HepG2 (cell line): Measurements from ENCODE around the gene DDX31. TPM values are rescaled to one million over a fixed set of nuclear protein-coding genes. Genes with fewer than 3 reads are reported as not detected.
A peak's percentile ranks its signal among the peaks of the same experiment; 100 is the strongest.

Source experiments
- ATAC-seq: fragments of 200-7000 bp; cut with Tn5 transposase; 3 replicates; pipeline ENCODE4 v1.9.1; 2020; ENCODE audit warnings: mild to moderate bottlenecking, moderate library complexity
- BruUV-seq: library from RNA; stranded (reverse); fragments of 400-500 nt; replicated peaks from 2 replicates; lab custom pipeline; 2021; lab: Mats Ljungman, UMichigan
- CTCF ChIA-PET: fragments of 300-600 bp; formaldehyde crosslinking; extraction: SDS; loops from one replicate; lab custom pipeline; 2021; ENCODE audit warnings: low total read pairs, inconsistent platforms, low intra/inter-chr PET ratio; lab: Yijun Ruan, JAX
- POLR2A ChIA-PET: fragments of 350-600 bp; sonication (Branson Sonifier 250); formaldehyde crosslinking; loops from one replicate; lab custom pipeline; 2020; ENCODE audit warnings: antibody characterized with exemption, inconsistent platforms; lab: Yijun Ruan, JAX
- DNase-seq: peaks from one replicate; pipeline ENCODE4 v3.0.0-alpha.2; 2015; ENCODE audit warnings: low spot score
- FAIRE-seq: peaks from 3 replicates; lab custom pipeline; 2011; peaks lifted over from hg19 to GRCh38; lab: Jason Lieb, UNC
- H2AFZ ChIP-seq: one replicate; pipeline ENCODE4 v1.6.1; 2011; ENCODE audit warnings: low read length, inconsistent platforms
- H3K27ac ChIP-seq: fragments of 300-600 bp; 3 replicates; pipeline ENCODE4 v1.8.0; 2011; ENCODE audit warnings: mixed run types, mild to moderate bottlenecking, mixed read lengths, low read length, inconsistent platforms; ENCODE audit not compliant: insufficient read depth; ENCODE audit errors: extremely low read length
- H3K27me3 ChIP-seq, 2 experiments: fragments of 200-600 bp in 1 of 2; 2 replicates in 1 of 2; 3 replicates in 1 of 2; pipeline versions ENCODE4 v1.6.0 to v1.8.0; 2011; ENCODE audit warnings: low read length in 2 of 2, mild to moderate bottlenecking in 2 of 2, moderate library complexity in 2 of 2, inconsistent platforms in 1 of 2; ENCODE audit not compliant: insufficient read depth in 2 of 2, control insufficient read depth in 1 of 2
- H3K36me3 ChIP-seq, 2 experiments: fragments of 200-600 bp in 1 of 2; replicated peaks in 1 of 2; 2 replicates in 1 of 2; 3 replicates in 1 of 2; pipeline versions ENCODE4 v1.5.1 to v1.8.0; 2011; ENCODE audit warnings: low read length in 2 of 2, inconsistent platforms in 1 of 2; ENCODE audit not compliant: insufficient read depth in 2 of 2, control insufficient read depth in 1 of 2
- H3K4me1 ChIP-seq: 2 replicates; pipeline ENCODE4 v1.5.1; 2012; ENCODE audit warnings: low read length, inconsistent platforms; ENCODE audit not compliant: insufficient read depth
- H3K4me2 ChIP-seq: 2 replicates; pipeline ENCODE4 v1.6.0; 2011; ENCODE audit warnings: low read depth, low read length, inconsistent platforms
- H3K4me3 ChIP-seq, 3 experiments: fragments of 200-600 bp in 1 of 3; sonication (generic), shearing (Covaris generic) in 1 of 3; replicated peaks in 1 of 3; 2 replicates each; pipeline ENCODE4 v1.5.1; 2011 to 2016; ENCODE audit warnings: low read length in 3 of 3, inconsistent platforms in 2 of 3, low read depth in 2 of 3, mild to moderate bottlenecking in 2 of 3, control low read depth in 1 of 3, mixed read lengths in 1 of 3; ENCODE audit not compliant: insufficient read depth in 1 of 3
- H3K79me2 ChIP-seq: one replicate; pipeline ENCODE4 v1.6.1; 2011; ENCODE audit warnings: low read length, inconsistent platforms; ENCODE audit not compliant: insufficient read depth
- H3K9ac ChIP-seq: 2 replicates; pipeline ENCODE4 v1.6.0; 2011; ENCODE audit warnings: mild to moderate bottlenecking, low read depth, low read length, inconsistent platforms; ENCODE audit not compliant: insufficient read depth
- H3K9me3 ChIP-seq: 2 replicates; pipeline ENCODE4 v1.5.1; 2012; ENCODE audit warnings: mild to moderate bottlenecking, low read length
- H4K20me1 ChIP-seq: 2 replicates; pipeline ENCODE4 v1.6.0; 2011; ENCODE audit warnings: inconsistent platforms, mild to moderate bottlenecking, low read length, moderate library complexity; ENCODE audit not compliant: insufficient read depth
- AHR ChIP-seq: IDR thresholded peaks from 2 replicates; pipeline ENCODE4 v1.6.1; 2018; ENCODE audit warnings: missing genetic modification reagents, missing compliant biosample characterization
- ARNT2 ChIP-seq: sonication (generic); formaldehyde crosslinking; IDR thresholded peaks from 2 replicates; pipeline ENCODE4 v1.8.0; 2022; ENCODE audit warnings: mild to moderate bottlenecking, low read depth, missing genetic modification reagents, moderate library complexity
- EEA1 ChIP-seq: sonication (generic); formaldehyde crosslinking; IDR thresholded peaks from 2 replicates; pipeline ENCODE4 v1.5.1; 2020; ENCODE audit warnings: mild to moderate bottlenecking, missing genetic modification reagents, borderline replicate concordance
- MAFG ChIP-seq: sonication (generic); formaldehyde crosslinking; IDR thresholded peaks from 2 replicates; pipeline ENCODE4 v1.5.1; 2020; ENCODE audit warnings: mild to moderate bottlenecking, missing genetic modification reagents
- MEF2D ChIP-seq: sonication (generic); formaldehyde crosslinking; IDR thresholded peaks from 2 replicates; pipeline ENCODE4 v1.5.1; 2020; ENCODE audit warnings: mild to moderate bottlenecking, missing genetic modification reagents
- NPAS2 ChIP-seq: sonication (generic); formaldehyde crosslinking; IDR thresholded peaks from 2 replicates; pipeline ENCODE4 v1.8.0; 2022; ENCODE audit warnings: mild to moderate bottlenecking, missing genetic modification reagents, borderline replicate concordance
- POLR2AphosphoS5 ChIP-seq: IDR thresholded peaks from 2 replicates; pipeline ENCODE4 v1.6.1; 2012; ENCODE audit warnings: low read depth, low read length
- SMAD1 ChIP-seq: sonication (generic); formaldehyde crosslinking; IDR thresholded peaks from 2 replicates; pipeline ENCODE4 v1.4.0; 2020; ENCODE audit warnings: missing genetic modification reagents, low read depth, mild to moderate bottlenecking, borderline replicate concordance
- ZBTB34 ChIP-seq: sonication (generic); formaldehyde crosslinking; IDR thresholded peaks from 2 replicates; pipeline ENCODE4 v1.8.0; 2022; ENCODE audit warnings: mild to moderate bottlenecking, missing genetic modification reagents
- ZBTB7B ChIP-seq: sonication (generic); formaldehyde crosslinking; IDR thresholded peaks from 2 replicates; pipeline ENCODE4 v1.4.0; 2020; ENCODE audit warnings: missing genetic modification reagents
- ZNF556 ChIP-seq: sonication (generic); formaldehyde crosslinking; IDR thresholded peaks from 2 replicates; pipeline ENCODE4 v1.4.0; 2020; ENCODE audit warnings: mild to moderate bottlenecking, missing genetic modification reagents, borderline replicate concordance
- ZNF598 ChIP-seq: sonication (generic); formaldehyde crosslinking; IDR thresholded peaks from 2 replicates; pipeline ENCODE4 v1.5.1; 2020; ENCODE audit warnings: mild to moderate bottlenecking, missing genetic modification reagents, borderline replicate concordance
- ZNF672 ChIP-seq: sonication (generic); formaldehyde crosslinking; IDR thresholded peaks from 2 replicates; pipeline ENCODE4 v1.8.1; 2022; ENCODE audit warnings: missing genetic modification reagents
- ZNF781 ChIP-seq: sonication (generic); formaldehyde crosslinking; IDR thresholded peaks from 2 replicates; pipeline ENCODE4 v1.5.1; 2020; ENCODE audit warnings: borderline replicate concordance, mild to moderate bottlenecking, missing genetic modification reagents; ENCODE audit errors: not compliant biosample characterization
- ZNF850 ChIP-seq: sonication (generic); formaldehyde crosslinking; conservative IDR thresholded peaks from 2 replicates; pipeline ENCODE4 v1.9.0; 2021; ENCODE audit warnings: mild to moderate bottlenecking, missing genetic modification reagents
- WGBS: methylation state at CpG from one replicate; pipeline ENCODE4 v1.1.6; 2017; ENCODE audit warnings: low lambda C conversion rate; 5-methylcytosine and 5-hydroxymethylcytosine counted together
- in situ Hi-C: cut with HindIII; loops from 2 replicates; pipeline ENCODE4 v1.10.0; 2017; ENCODE audit warnings: low pct_unique_long_range_greater_than_20kb; ENCODE audit not compliant: extremely low pct_ligation_motif_present
- intact Hi-C: fragments of 100-400 bp; cut with micrococcal nuclease; formaldehyde crosslinking; loops from one replicate; pipeline ENCODE4 v1.10.0; 2022; ENCODE audit not compliant: unreplicated experiment
- polyA plus RNA-seq, 8 experiments: library from polyadenylated mRNA; depleted of rRNA in 3 of 8; stranded (reverse) in 7 of 8; unstranded in 1 of 8; fragments of >200 nt; fragmentation: Illumina TruSeq in 4 of 8; extraction: Trizol in 4 of 8; gene quantifications; 2 replicates each; pipeline versions ENCODE4 v1.2.1 to v1.2.3, GENCODE V29; 2011 to 2016; ENCODE audit warnings: low read depth in 4 of 8, missing spikeins in 1 of 8, mixed read lengths in 1 of 8; ENCODE audit not compliant: insufficient read depth in 1 of 8
- total RNA-seq, 5 experiments: library from RNA; depleted of rRNA; stranded (reverse); fragments of >200 nt; fragmentation: Illumina TruSeq; extraction: Trizol; gene quantifications; 2 replicates each; pipeline ENCODE4 v1.2.3, GENCODE V29; 2016; ENCODE audit warnings: low read depth in 1 of 5
- TF ChIP-seq, protein P1 (sequence below): sonication (generic); formaldehyde crosslinking; IDR thresholded peaks from 2 replicates; pipeline ENCODE4 v1.9.0; 2021; ENCODE audit warnings: missing genetic modification reagents, borderline replicate concordance
- TF ChIP-seq, protein P2 (sequence below): sonication (generic); formaldehyde crosslinking; IDR thresholded peaks from 2 replicates; pipeline ENCODE4 v1.8.1; 2023; ENCODE audit warnings: mild to moderate bottlenecking, moderate library complexity, missing genetic modification reagents

Gene DDX31
- total and polyA plus RNA-seq, 2 of the 13 experiments (the other 11 are each of a cell fraction or from before 2014, with no cell fraction given): 11.4 to 16.3 TPM

GRCh38 chr9:132547052-132547431 lies 122.7 kb downstream of the DDX31 start (continued):
- TF ChIP-seq ZNF598 (no peak), SMAD1 (CRISPR knock-in tag) (no peak)
- TF ChIP-seq, all 625 proteins: peak for 0

GRCh38 chr9:132546148-132547051 lies 123.4 kb downstream of the DDX31 start:
- DNase-seq (no peak), FAIRE-seq (no peak), ATAC-seq (peak; percentile 58)
- Histone ChIP-seq H3K4me2 (peak overlapping the region; percentile 41; the same call in 1 of the 2 replicates), H3K27me3 (peaks cover 6 to 61% of the 10 kb centered on the region in 2 experiments), H4K20me1 (no peaks in the 10 kb centered on the region), H3K9ac (no peak overlapping the region), H3K79me2 (no peaks in the 10 kb centered on the region), H3K9me3 (no peaks in the 10 kb centered on the region), H3K4me3 (peak overlapping the region in 1 of 3 experiments; percentile 7; a peak in 1 of 6 replicates), H2AFZ (no peak overlapping the region), H3K36me3 (no peaks in the 10 kb centered on the region), H3K27ac (no peak overlapping the region), H3K4me1 (peaks cover 8% of the 10 kb centered on the region; the same call in 1 of the 2 replicates)
- 0% methylated on average over 11 of the region's 27 CpGs for WGBS
- CTCF ChIA-PET: interaction anchor here (0.9 to 1.3 kb wide), 2 partner anchors 29 to 254 kb away, joined by 3 to 4 read pairs; no protein-coding TSS in a partner anchor
- in situ Hi-C loops: no loop called here
- intact Hi-C loops: no loop called here
- POLR2A ChIA-PET: no interaction called here
- no TSS peak for BruUV-seq
- TF ChIP-seq EEA1 (CRISPR knock-in tag) (no peak), NPAS2 (no peak), ZNF781 (no peak), ARNT2 (CRISPR knock-in tag) (no peak), ZNF556 (no peak), MEF2D (no peak), POLR2AphosphoS5 (no peak), ZNF672 (no peak), ZNF850 (CRISPR knock-in tag) (no peak), AHR (CRISPR knock-in tag) (no peak), ZBTB34 (CRISPR knock-in tag) (no peak), MAFG (CRISPR knock-in tag) (no peak), ZBTB7B (peak; percentile 65; the same call in 1 of the 2 replicates)
- TF ChIP-seq, protein P1, sequence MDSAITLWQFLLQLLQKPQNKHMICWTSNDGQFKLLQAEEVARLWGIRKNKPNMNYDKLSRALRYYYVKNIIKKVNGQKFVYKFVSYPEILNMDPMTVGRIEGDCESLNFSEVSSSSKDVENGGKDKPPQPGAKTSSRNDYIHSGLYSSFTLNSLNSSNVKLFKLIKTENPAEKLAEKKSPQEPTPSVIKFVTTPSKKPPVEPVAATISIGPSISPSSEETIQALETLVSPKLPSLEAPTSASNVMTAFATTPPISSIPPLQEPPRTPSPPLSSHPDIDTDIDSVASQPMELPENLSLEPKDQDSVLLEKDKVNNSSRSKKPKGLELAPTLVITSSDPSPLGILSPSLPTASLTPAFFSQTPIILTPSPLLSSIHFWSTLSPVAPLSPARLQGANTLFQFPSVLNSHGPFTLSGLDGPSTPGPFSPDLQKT (CRISPR knock-in tag): no peak
- TF ChIP-seq, protein P2, sequence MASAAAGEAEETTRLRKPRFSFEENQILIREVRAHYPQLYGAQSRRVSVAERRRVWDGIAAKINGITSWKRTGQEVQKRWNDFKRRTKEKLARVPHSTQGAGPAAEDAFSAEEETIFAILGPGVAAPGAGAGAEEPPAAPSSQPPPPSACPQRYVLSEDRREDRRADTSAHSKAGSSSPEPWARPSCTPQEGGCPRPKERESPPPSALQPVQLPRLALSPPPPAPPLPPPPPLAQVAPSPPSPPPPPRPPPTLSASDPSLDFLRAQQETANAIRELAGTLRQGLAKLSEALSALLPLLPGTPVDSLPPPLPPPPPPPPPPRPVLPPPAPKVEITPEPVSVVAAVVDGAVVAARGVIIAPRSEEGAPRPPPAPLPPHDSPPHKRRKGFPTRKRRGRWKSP: no peak
